Stimulated activated CD8-positive, alpha-beta memory T cell treated with anti-CD3 and anti-CD28 coated beads, Interleukin-2, amount 100 ng/mL, for 1 hour (primary cell): ENCODE results near the gene NEGR1.

Experiments used
- DNase-seq, 2 donors: peaks; one replicate each; pipeline ENCODE4 v3.0.0-alpha.2; 2020; ENCODE audit warnings: low read depth in 2 of 2

NEGR1 gene

GRCh38 chr1:71362076-71362475 is 920.3 kb downstream of the NEGR1 start:
- DNase-seq, result no peak

GRCh38 chr1:71357708-71358107 is 924.6 kb downstream of the NEGR1 start:
- DNase-seq, result no peak

- no peak for DNase-seq
Observed at GRCh38 chr1:71351438-71351837, 930.9 kb downstream of the NEGR1 start.

GRCh38 chr1:71350805-71351204 is 931.5 kb downstream of the NEGR1 start:
- no peak for DNase-seq

- no peak for DNase-seq
Observed at GRCh38 chr1:71350330-71350729, 932.0 kb downstream of the NEGR1 start.
